Suprapubic skin (tissue), 4 donors: Measurements from ENCODE around the gene PIAS4. TPM values are rescaled to one million over a fixed set of nuclear protein-coding genes. Genes with fewer than 3 reads are reported as not detected.
"Not testable (repeated sequence)": the region's sequence is repeated elsewhere in the genome, so short reads cannot be mapped to it uniquely, and the experiment has no call there.

Experiments used
- DNase-seq, 2 donors: peaks; one replicate each; pipeline ENCODE4 v3.0.0-alpha.2; 2019; ENCODE audit warnings: low spot score in 2 of 2
- H3K27ac ChIP-seq: fragments of 200-600 bp; sonication (generic); one replicate; pipeline ENCODE4 v1.5.1; 2019
- H3K27me3 ChIP-seq: fragments of 200-600 bp; sonication (generic); one replicate; pipeline ENCODE4 v1.5.1; 2019
- H3K36me3 ChIP-seq: fragments of 200-600 bp; sonication (generic); one replicate; pipeline ENCODE4 v1.5.1; 2019
- H3K4me1 ChIP-seq: fragments of 200-600 bp; sonication (generic); one replicate; pipeline ENCODE4 v1.5.1; 2019
- H3K4me3 ChIP-seq: fragments of 200-600 bp; sonication (generic); one replicate; pipeline ENCODE4 v1.5.1; 2019; ENCODE audit warnings: mild to moderate bottlenecking
- H3K9me3 ChIP-seq: fragments of 200-600 bp; sonication (generic); one replicate; pipeline ENCODE4 v1.5.1; 2019
- CTCF ChIP-seq, 2 donors: fragments of 200-600 bp in 1 of 2; fragments of 450-650 bp in 1 of 2; sonication (generic) in 1 of 2; IDR thresholded peaks; one replicate each; pipeline ENCODE4 v1.5.1; 2016 to 2019; ENCODE audit warnings: antibody characterized with exemption in 2 of 2, mild to moderate bottlenecking in 1 of 2, moderate library complexity in 1 of 2
- EP300 ChIP-seq: sonication (generic); formaldehyde crosslinking; IDR thresholded peaks from one replicate; pipeline ENCODE4 v1.6.1; 2017; ENCODE audit warnings: antibody characterized with exemption
- POLR2A ChIP-seq, 2 donors: fragments of 450-650 bp; IDR thresholded peaks; one replicate each; pipeline ENCODE4 v1.6.1; 2017; ENCODE audit warnings: antibody characterized with exemption in 2 of 2, mild to moderate bottlenecking in 2 of 2, moderate library complexity in 2 of 2
- POLR2AphosphoS5 ChIP-seq, 3 donors: sonication (generic); formaldehyde crosslinking; IDR thresholded peaks; one replicate each; pipeline ENCODE4 v1.6.1; 2017; ENCODE audit warnings: antibody characterized with exemption in 3 of 3
- WGBS: methylation state at CpG from one replicate; pipeline ENCODE4 v1.1.5; 2018; 5-methylcytosine and 5-hydroxymethylcytosine counted together
- total RNA-seq, 4 donors: library from RNA; depleted of rRNA; stranded (reverse); fragments of >200 nt; gene quantifications; one replicate each; pipeline ENCODE4 v1.1.0, GENCODE V29; 2016

PIAS4 gene
- total RNA-seq, 4 donors from 2014 or later = 17.1 to 28.7 (median 22.6) TPM

- no peak overlapping the region for H3K4me3 ChIP-seq
- no peaks in the 10 kb centered on the region for H3K27me3 ChIP-seq
- peak in 1 of 2 donors; percentile 61 for DNase-seq
- H3K9me3 ChIP-seq = no peaks in the 10 kb centered on the region
- TF ChIP-seq POLR2A (IDR thresholded peaks at IDR 0.05) (no peak), POLR2AphosphoS5 (IDR thresholded peaks at IDR 0.05) (no peak), EP300 (no peak), CTCF (IDR thresholded peaks at IDR 0.05) (no peak)
- H3K4me1 ChIP-seq = peaks cover 25% of the 10 kb centered on the region
- 94% methylated on average over 10 of the region's 35 CpGs for WGBS
- H3K27ac ChIP-seq = no peak overlapping the region
- H3K36me3 ChIP-seq = peaks cover 92% of the 10 kb centered on the region
Measured at GRCh38 chr19:3963458-3964255, 43.9 kb upstream of the PIAS4 start.

GRCh38 chr19:3964256-3965194 lies 43.0 kb upstream of the PIAS4 start:
- no peaks in the 10 kb centered on the region for H3K27me3 ChIP-seq
- peaks cover 34% of the 10 kb centered on the region for H3K4me1 ChIP-seq
- H3K27ac ChIP-seq = no peak overlapping the region
- peak in 1 of 2 donors; percentile 60 for DNase-seq
- TF ChIP-seq EP300 (no peak), POLR2A (IDR thresholded peaks at IDR 0.05) (no peak), CTCF (IDR thresholded peaks at IDR 0.05) (no peak), POLR2AphosphoS5 (IDR thresholded peaks at IDR 0.05) (no peak)
- H3K4me3 ChIP-seq = no peak overlapping the region
- peaks cover 83% of the 10 kb centered on the region for H3K36me3 ChIP-seq
- 89% methylated on average over 52 of the region's 60 CpGs for WGBS
- H3K9me3 ChIP-seq = no peaks in the 10 kb centered on the region

GRCh38 chr19:3966051-3967017 lies 41.2 kb upstream of the PIAS4 start:
- H3K4me1 ChIP-seq = peaks cover 47% of the 10 kb centered on the region
- WGBS = 87% methylated on average over 14 of the region's 30 CpGs
- no peak overlapping the region for H3K4me3 ChIP-seq
- H3K9me3 ChIP-seq = no peaks in the 10 kb centered on the region
- no peak overlapping the region for H3K27ac ChIP-seq
- no peak for TF ChIP-seq CTCF (IDR thresholded peaks at IDR 0.05)
- no peak for TF ChIP-seq EP300
- no peak for TF ChIP-seq POLR2AphosphoS5 (IDR thresholded peaks at IDR 0.05)
- no peak for TF ChIP-seq POLR2A (IDR thresholded peaks at IDR 0.05)
- H3K27me3 ChIP-seq = no peaks in the 10 kb centered on the region
- peaks cover 65% of the 10 kb centered on the region for H3K36me3 ChIP-seq
- DNase-seq = peak in 1 of 2 donors; percentile 59

GRCh38 chr19:3967983-3968382 lies 39.6 kb upstream of the PIAS4 start:
- DNase-seq, H3K4me3 ChIP-seq, H3K27me3 ChIP-seq, H3K9me3 ChIP-seq: not testable (repeated sequence)
- Histone ChIP-seq H3K36me3 (peaks cover 50% of the 10 kb centered on the region), H3K27ac (peak overlapping the region; percentile 92), H3K4me1 (peaks cover 48% of the 10 kb centered on the region)
- WGBS = 94% methylated on average over 9 of the region's 12 CpGs
